CD14-positive monocyte (primary cell): ENCODE data around the gene CORO2A. TPM values are rescaled to one million over a fixed set of nuclear protein-coding genes. Genes with fewer than 3 reads are reported as not detected.

Source experiments
- DNase-seq, 3 donors: peaks; one replicate each; pipeline ENCODE4 v3.0.0-alpha.2; 2011 to 2022
- H2AFZ ChIP-seq: 2 replicates; pipeline ENCODE4 v1.6.0; 2012; ENCODE audit warnings: mild to moderate bottlenecking, low read depth, low read length, inconsistent platforms; ENCODE audit not compliant: insufficient read depth, poor library complexity, severe bottlenecking
- H3K27ac ChIP-seq, 2 donors: 1 replicate in 1 of 2; 2 replicates in 1 of 2; pipeline ENCODE4 v1.5.1; 2012 to 2013; ENCODE audit warnings: low read length in 2 of 2, control low read depth in 1 of 2, inconsistent platforms in 1 of 2, low read depth in 1 of 2, mild to moderate bottlenecking in 1 of 2
- H3K27me3 ChIP-seq, 2 donors: one replicate each; pipeline versions ENCODE4 v1.6.0 to v1.6.1; 2011 to 2013; ENCODE audit warnings: low read length in 2 of 2; ENCODE audit not compliant: control insufficient read depth in 2 of 2, insufficient read depth in 2 of 2
- H3K36me3 ChIP-seq, 2 donors: replicated peaks in 1 of 2; 1 replicate in 1 of 2; 2 replicates in 1 of 2; pipeline versions ENCODE4 v1.5.1 to v1.6.1; 2012 to 2013; ENCODE audit warnings: low read length in 2 of 2, control low read depth in 1 of 2, inconsistent platforms in 1 of 2, mild to moderate bottlenecking in 1 of 2; ENCODE audit not compliant: insufficient read depth in 2 of 2, control insufficient read depth in 1 of 2
- H3K4me1 ChIP-seq, 2 donors: 1 replicate in 1 of 2; 2 replicates in 1 of 2; pipeline versions ENCODE4 v1.5.1 to v1.6.1; 2012 to 2013; ENCODE audit warnings: low read length in 2 of 2, control low read depth in 1 of 2, inconsistent platforms in 1 of 2, mild to moderate bottlenecking in 1 of 2, moderate library complexity in 1 of 2; ENCODE audit not compliant: insufficient read depth in 2 of 2, control insufficient read depth in 1 of 2
- H3K4me2 ChIP-seq: replicated peaks from 2 replicates; pipeline ENCODE3; 2012; ENCODE audit warnings: low read length, moderate library complexity, mild to moderate bottlenecking; ENCODE audit not compliant: poor library complexity, severe bottlenecking; ENCODE audit errors: extremely low read depth
- H3K4me3 ChIP-seq, 3 experiments: fragments of 200-600 bp in 1 of 3; sonication (generic) in 1 of 3; replicated peaks in 1 of 3; 1 replicate in 2 of 3; 2 replicates in 1 of 3; pipeline ENCODE4 v1.5.1; 2011 to 2013; ENCODE audit warnings: low read length in 3 of 3, mild to moderate bottlenecking in 3 of 3, control low read depth in 2 of 3, low read depth in 2 of 3, inconsistent platforms in 1 of 3, moderate library complexity in 1 of 3
- H3K79me2 ChIP-seq: 2 replicates; pipeline ENCODE4 v1.6.0; 2012; ENCODE audit warnings: mild to moderate bottlenecking, control low read depth, inconsistent platforms, low read length, moderate library complexity; ENCODE audit not compliant: insufficient read depth
- H3K9ac ChIP-seq: 2 replicates; pipeline ENCODE4 v1.6.0; 2017; ENCODE audit warnings: low read length, mild to moderate bottlenecking; ENCODE audit not compliant: insufficient read depth, poor library complexity, severe bottlenecking
- H3K9me3 ChIP-seq, 2 donors: replicated peaks in 1 of 2; 1 replicate in 1 of 2; 2 replicates in 1 of 2; pipeline versions ENCODE4 v1.5.1 to v1.6.1; 2012 to 2013; ENCODE audit warnings: low read length in 2 of 2, control low read depth in 1 of 2; ENCODE audit not compliant: control insufficient read depth in 1 of 2, insufficient read depth in 1 of 2
- H4K20me1 ChIP-seq: 2 replicates; pipeline ENCODE4 v1.6.0; 2012; ENCODE audit warnings: mild to moderate bottlenecking, low read length, control low read depth, moderate library complexity; ENCODE audit not compliant: insufficient read depth
- H3K27ac Mint-ChIP-seq, 7 donors: one replicate each; pipeline ENCODE4 v1.8.0; 2020; ENCODE audit warnings: mild to moderate bottlenecking in 7 of 7, mixed read lengths in 7 of 7, moderate library complexity in 6 of 7, inconsistent platforms in 2 of 7
- H3K27me3 Mint-ChIP-seq, 3 donors: one replicate each; pipeline ENCODE4 v1.8.0; 2021 to 2022; ENCODE audit warnings: low read depth in 3 of 3, mild to moderate bottlenecking in 3 of 3, mixed read lengths in 3 of 3, moderate library complexity in 3 of 3, inconsistent platforms in 1 of 3
- H3K36me3 Mint-ChIP-seq, 2 donors: one replicate each; pipeline ENCODE4 v1.8.0; 2020; ENCODE audit warnings: mixed read lengths in 2 of 2, inconsistent platforms in 1 of 2, mild to moderate bottlenecking in 1 of 2
- H3K4me1 Mint-ChIP-seq: one replicate; pipeline ENCODE4 v1.8.0; 2020; ENCODE audit warnings: mild to moderate bottlenecking, mixed read lengths
- H3K4me3 Mint-ChIP-seq, 2 donors: one replicate each; pipeline ENCODE4 v1.8.0; 2020; ENCODE audit warnings: mild to moderate bottlenecking in 2 of 2, mixed read lengths in 2 of 2, moderate library complexity in 1 of 2
- H3K9me3 Mint-ChIP-seq, 7 donors: one replicate each; pipeline ENCODE4 v1.8.0; 2020 to 2022; ENCODE audit warnings: mixed read lengths in 7 of 7, mild to moderate bottlenecking in 6 of 7, moderate library complexity in 6 of 7, inconsistent platforms in 2 of 7
- WGBS: methylation state at CpG from one replicate; pipeline ENCODE4 v1.1.5; 2013; ENCODE audit warnings: missing lambda C conversion rate; ENCODE audit not compliant: insufficient coverage; 5-methylcytosine and 5-hydroxymethylcytosine counted together
- intact Hi-C, 2 donors: fragments of 100-400 bp; cut with micrococcal nuclease; formaldehyde crosslinking; loops; one replicate each; pipeline versions ENCODE4 v1.15.0 to v1.15.1; 2023
- polyA plus RNA-seq, 3 donors: library from polyadenylated mRNA; depleted of rRNA in 1 of 3; unstranded in 2 of 3; stranded (reverse) in 1 of 3; fragments of 300-500 nt in 2 of 3; fragments of >200 nt in 1 of 3; fragmentation: Illumina TruSeq in 2 of 3; gene quantifications; 1 replicate in 2 of 3; 2 replicates in 1 of 3; pipeline ENCODE4 v1.2.3, GENCODE V29; 2012 to 2021
- TF ChIP-seq, protein P1 (sequence below): fragments of 200-600 bp; IDR thresholded peaks from one replicate; pipeline ENCODE4 v1.8.0; 2022; ENCODE audit warnings: antibody characterized with exemption, mild to moderate bottlenecking

Gene CORO2A
- polyA plus RNA-seq, 3 donors, result 1.2 to 3.5 (median 2.1) TPM

DNA sequence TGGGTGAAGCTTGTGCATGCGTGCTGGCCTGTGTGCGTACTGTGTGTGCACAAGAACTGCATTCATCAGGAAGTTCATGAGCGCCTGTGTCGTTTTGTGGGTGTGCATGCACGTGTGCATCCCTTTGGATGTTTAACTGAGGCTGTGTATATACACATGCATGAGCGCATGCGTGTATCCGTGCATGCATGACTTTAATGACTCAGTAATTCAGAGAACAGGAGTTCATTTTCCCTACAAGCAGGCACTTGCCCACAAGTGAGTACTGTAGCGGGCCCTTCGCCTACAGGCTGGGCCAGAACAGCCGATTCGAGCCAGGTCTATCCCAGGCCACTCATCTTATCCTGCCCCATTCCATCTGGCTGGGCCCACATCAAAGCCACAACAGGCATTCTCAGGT lies 29.8 kb downstream of the CORO2A start:
- Histone ChIP-seq H3K36me3 (no peaks in the 10 kb centered on the region), H3K4me3 (no peak overlapping the region), H3K4me1 (peaks cover 6 to 7% of the 10 kb centered on the region in 2 donors), H4K20me1 (no peaks in the 10 kb centered on the region), H3K27ac (no peak overlapping the region), H2AFZ (no peak overlapping the region), H3K79me2 (peaks cover 10% of the 10 kb centered on the region), H3K4me2 (no peak overlapping the region), H3K9me3 (no peaks in the 10 kb centered on the region), H3K27me3 (no peaks in the 10 kb centered on the region), H3K9ac (no peak overlapping the region)
- DNase-seq, result no peak
- WGBS, result 98% methylated on average over 12 of the region's 12 CpGs
- Mint-ChIP-seq H3K4me1 (peaks cover 35% of the 10 kb centered on the region), H3K27me3 (no peaks in the 10 kb centered on the region), H3K36me3 (peaks cover 9 to 10% of the 10 kb centered on the region in 2 donors), H3K9me3 (no peaks in the 10 kb centered on the region), H3K4me3 (no peak overlapping the region), H3K27ac (no peak overlapping the region)
- TF ChIP-seq, protein P1, sequence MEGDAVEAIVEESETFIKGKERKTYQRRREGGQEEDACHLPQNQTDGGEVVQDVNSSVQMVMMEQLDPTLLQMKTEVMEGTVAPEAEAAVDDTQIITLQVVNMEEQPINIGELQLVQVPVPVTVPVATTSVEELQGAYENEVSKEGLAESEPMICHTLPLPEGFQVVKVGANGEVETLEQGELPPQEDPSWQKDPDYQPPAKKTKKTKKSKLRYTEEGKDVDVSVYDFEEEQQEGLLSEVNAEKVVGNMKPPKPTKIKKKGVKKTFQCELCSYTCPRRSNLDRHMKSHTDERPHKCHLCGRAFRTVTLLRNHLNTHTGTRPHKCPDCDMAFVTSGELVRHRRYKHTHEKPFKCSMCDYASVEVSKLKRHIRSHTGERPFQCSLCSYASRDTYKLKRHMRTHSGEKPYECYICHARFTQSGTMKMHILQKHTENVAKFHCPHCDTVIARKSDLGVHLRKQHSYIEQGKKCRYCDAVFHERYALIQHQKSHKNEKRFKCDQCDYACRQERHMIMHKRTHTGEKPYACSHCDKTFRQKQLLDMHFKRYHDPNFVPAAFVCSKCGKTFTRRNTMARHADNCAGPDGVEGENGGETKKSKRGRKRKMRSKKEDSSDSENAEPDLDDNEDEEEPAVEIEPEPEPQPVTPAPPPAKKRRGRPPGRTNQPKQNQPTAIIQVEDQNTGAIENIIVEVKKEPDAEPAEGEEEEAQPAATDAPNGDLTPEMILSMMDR, result no peak
- intact Hi-C loops, result no loop called here

DNA sequence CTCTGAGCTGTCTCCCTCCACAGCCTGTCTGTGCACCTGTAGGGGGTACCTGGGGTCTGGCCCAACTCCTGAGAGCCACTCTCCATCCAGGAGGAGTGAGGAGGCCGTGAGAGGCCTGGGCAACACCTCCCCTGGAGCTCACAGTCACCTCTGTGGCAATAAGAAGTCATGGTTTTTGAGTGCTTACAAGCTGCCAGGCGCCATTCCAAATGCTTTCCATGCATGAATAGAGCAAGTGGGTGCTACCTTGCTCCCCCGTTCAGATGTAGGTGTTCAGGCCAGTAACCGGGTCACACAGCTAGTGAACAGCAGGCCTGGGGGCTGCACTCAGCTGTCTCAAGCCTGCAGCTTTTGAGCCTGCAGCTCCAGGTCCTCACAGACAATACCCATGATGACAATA lies 30.6 kb downstream of the CORO2A start:
- no peaks in the 10 kb centered on the region for H4K20me1 ChIP-seq
- intact Hi-C loops, result no loop called here
- H3K4me3 Mint-ChIP-seq, result no peak overlapping the region
- H2AFZ ChIP-seq, result no peak overlapping the region
- peaks cover 7 to 8% of the 10 kb centered on the region in 2 donors for H3K4me1 ChIP-seq
- no peaks in the 10 kb centered on the region for H3K9me3 ChIP-seq
- peaks cover 32% of the 10 kb centered on the region for H3K4me1 Mint-ChIP-seq
- TF ChIP-seq, protein P1, result no peak
- H3K27me3 Mint-ChIP-seq, result no peaks in the 10 kb centered on the region
- H3K27ac ChIP-seq, result no peak overlapping the region
- no peak overlapping the region for H3K4me3 ChIP-seq
- H3K9ac ChIP-seq, result no peak overlapping the region
- no peaks in the 10 kb centered on the region for H3K27me3 ChIP-seq
- H3K4me2 ChIP-seq, result no peak overlapping the region
- H3K36me3 Mint-ChIP-seq, result peaks cover 9 to 11% of the 10 kb centered on the region in 2 donors
- H3K27ac Mint-ChIP-seq, result no peak overlapping the region
- DNase-seq, result no peak
- H3K79me2 ChIP-seq, result peaks cover 10% of the 10 kb centered on the region
- H3K36me3 ChIP-seq, result no peaks in the 10 kb centered on the region
- 85% methylated on average over 4 of the region's 4 CpGs for WGBS
- H3K9me3 Mint-ChIP-seq, result no peaks in the 10 kb centered on the region
